Esophagus squamous epithelium (tissue), 4 donors: ENCODE measurements around the gene ATP2A3.

ENCODE experiments used
- POLR2A ChIP-seq, 4 donors: fragments of 450-650 bp; IDR thresholded peaks; one replicate each; pipeline ENCODE4 v1.6.1; 2017; ENCODE audit warnings: antibody characterized with exemption in 4 of 4, mild to moderate bottlenecking in 4 of 4, moderate library complexity in 3 of 4
- TF ChIP-seq, protein P1 (sequence below), 6 experiments: fragments of 450-650 bp in 4 of 6; fragments of 200-600 bp in 2 of 6; sonication (generic) in 2 of 6; IDR thresholded peaks; one replicate each; pipeline ENCODE4 v1.5.1; 2016 to 2019; ENCODE audit warnings: antibody characterized with exemption in 6 of 6, mild to moderate bottlenecking in 4 of 6, moderate library complexity in 4 of 6

DNA sequence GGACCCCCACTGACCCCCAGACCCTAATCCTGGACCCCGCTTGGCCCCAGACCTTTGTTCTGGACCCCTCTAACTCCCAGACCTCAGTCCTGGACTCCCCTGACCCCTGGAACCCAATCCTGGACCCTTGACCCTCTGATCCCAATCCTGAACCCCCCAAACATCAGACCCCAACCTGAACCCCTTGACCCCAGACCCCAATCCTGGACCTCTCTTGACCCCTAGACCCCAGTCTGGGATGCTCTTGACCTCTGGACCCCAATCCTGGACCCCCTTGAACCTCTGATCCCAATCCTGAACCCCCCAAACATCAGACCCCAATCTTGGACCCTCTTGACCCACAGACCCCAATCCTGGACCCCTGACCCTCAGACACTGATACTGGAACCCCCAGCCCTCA lies 34.5 kb downstream of the ATP2A3 start:
- TF ChIP-seq POLR2A (IDR thresholded peaks at IDR 0.05) = no peak
- TF ChIP-seq, protein P1, sequence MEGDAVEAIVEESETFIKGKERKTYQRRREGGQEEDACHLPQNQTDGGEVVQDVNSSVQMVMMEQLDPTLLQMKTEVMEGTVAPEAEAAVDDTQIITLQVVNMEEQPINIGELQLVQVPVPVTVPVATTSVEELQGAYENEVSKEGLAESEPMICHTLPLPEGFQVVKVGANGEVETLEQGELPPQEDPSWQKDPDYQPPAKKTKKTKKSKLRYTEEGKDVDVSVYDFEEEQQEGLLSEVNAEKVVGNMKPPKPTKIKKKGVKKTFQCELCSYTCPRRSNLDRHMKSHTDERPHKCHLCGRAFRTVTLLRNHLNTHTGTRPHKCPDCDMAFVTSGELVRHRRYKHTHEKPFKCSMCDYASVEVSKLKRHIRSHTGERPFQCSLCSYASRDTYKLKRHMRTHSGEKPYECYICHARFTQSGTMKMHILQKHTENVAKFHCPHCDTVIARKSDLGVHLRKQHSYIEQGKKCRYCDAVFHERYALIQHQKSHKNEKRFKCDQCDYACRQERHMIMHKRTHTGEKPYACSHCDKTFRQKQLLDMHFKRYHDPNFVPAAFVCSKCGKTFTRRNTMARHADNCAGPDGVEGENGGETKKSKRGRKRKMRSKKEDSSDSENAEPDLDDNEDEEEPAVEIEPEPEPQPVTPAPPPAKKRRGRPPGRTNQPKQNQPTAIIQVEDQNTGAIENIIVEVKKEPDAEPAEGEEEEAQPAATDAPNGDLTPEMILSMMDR (IDR thresholded peaks at IDR 0.05) = no peak
